ENCODE data around the gene RXRA.
A peak's percentile ranks its signal among the peaks of the same experiment; 100 is the strongest.

Gene RXRA

DNA sequence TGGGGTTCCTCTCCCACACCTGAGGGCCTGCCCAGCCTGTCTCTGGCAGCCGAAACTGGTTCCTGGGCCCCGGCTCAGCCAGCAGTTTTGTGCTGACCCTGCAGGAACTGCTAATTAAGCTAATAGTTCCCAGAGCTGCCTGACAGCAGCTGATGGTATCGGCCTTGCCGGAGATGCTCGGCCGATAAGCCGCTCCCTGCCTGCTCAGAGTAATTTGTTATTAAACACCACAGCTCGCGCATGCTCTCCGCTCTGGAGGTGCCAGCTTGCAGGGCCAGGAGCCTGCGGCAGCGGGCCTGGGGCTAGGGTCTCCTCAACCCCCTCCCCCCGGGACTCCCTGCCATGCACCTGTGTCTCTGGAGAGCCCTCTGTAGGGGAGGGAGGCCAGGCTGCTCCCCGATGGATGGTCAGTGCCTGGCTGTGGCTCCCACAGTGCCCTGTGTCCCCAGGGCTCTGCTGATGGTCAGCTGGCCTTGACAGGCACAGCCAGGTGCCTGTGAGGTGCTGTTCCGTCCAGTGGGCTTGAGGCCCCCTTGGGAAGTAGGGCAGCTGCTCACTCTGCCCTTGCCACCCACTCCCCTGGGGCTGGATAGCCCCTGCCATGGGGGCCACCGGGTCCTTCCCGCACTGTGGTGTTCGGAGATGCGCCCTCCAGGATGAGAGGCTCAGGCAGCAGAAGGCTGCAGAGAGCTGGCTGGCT lies 41.7 kb downstream of the RXRA start:
- TF ChIP-seq YY1 (IDR thresholded peaks at IDR 0.05; ENCODE audit: insufficient read depth, insufficient read length) (no peak), SUZ12 (IDR thresholded peaks at IDR 0.05; ENCODE audit: extremely low read depth, insufficient read depth, insufficient read length) (no peak), ZNF274 (IDR thresholded peaks at IDR 0.05; ENCODE audit: low read depth, low read length) (no peak)
- no peaks in the 10 kb centered on the region for H3K9me3 ChIP-seq (ENCODE audit: insufficient read depth, low read length)
- no peaks in the 10 kb centered on the region for H3K36me3 ChIP-seq (ENCODE audit: insufficient read depth, insufficient read length, low read length)
- DNase-seq (ENCODE audit: low read depth, low spot score), result no peak
- no peak overlapping the region for H3K4me3 ChIP-seq (ENCODE audit: insufficient read length, low read depth)
- no peak overlapping the region for H3K9ac ChIP-seq (ENCODE audit: insufficient read length, low read depth)
- peaks cover 31% of the 10 kb centered on the region for H3K4me1 ChIP-seq (ENCODE audit: insufficient read depth, insufficient read length)
- H3K27me3 ChIP-seq (ENCODE audit: insufficient read depth, insufficient read length), result no peaks in the 10 kb centered on the region

DNA sequence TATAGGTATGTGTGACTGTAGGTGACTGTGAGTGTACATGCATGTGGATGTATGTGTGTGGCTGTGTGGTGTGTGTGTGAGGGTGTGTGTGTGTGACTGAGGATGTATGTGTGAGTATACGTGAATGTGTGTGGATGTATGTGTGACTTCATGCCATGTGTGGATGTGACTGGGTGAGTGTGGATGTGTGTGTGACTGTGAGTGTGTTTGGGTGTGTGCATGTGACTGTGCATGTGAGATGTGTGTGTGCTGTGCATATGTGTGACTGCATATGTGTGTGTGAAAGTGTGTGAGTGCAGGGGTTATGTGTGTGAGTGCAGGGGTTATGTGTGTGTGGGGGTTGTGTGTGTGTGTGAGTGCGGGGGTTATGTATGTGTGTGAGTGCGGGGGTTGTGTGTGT lies 42.3 kb downstream of the RXRA start:
- H3K36me3 ChIP-seq (ENCODE audit: insufficient read depth, insufficient read length, low read length), result no peaks in the 10 kb centered on the region
- DNase-seq (ENCODE audit: low read depth, low spot score), result no peak
- H3K9ac ChIP-seq (ENCODE audit: insufficient read length, low read depth), result no peak overlapping the region
- no peak overlapping the region for H3K4me3 ChIP-seq (ENCODE audit: insufficient read length, low read depth)
- H3K27me3 ChIP-seq (ENCODE audit: insufficient read depth, insufficient read length), result no peaks in the 10 kb centered on the region
- no peaks in the 10 kb centered on the region for H3K9me3 ChIP-seq (ENCODE audit: insufficient read depth, low read length)
- H3K4me1 ChIP-seq (ENCODE audit: insufficient read depth, insufficient read length), result peaks cover 31% of the 10 kb centered on the region
- TF ChIP-seq SUZ12 (IDR thresholded peaks at IDR 0.05; ENCODE audit: extremely low read depth, insufficient read depth, insufficient read length), result no peak
- TF ChIP-seq ZNF274 (IDR thresholded peaks at IDR 0.05; ENCODE audit: low read depth, low read length), result no peak
- TF ChIP-seq YY1 (IDR thresholded peaks at IDR 0.05; ENCODE audit: insufficient read depth, insufficient read length), result no peak

DNA sequence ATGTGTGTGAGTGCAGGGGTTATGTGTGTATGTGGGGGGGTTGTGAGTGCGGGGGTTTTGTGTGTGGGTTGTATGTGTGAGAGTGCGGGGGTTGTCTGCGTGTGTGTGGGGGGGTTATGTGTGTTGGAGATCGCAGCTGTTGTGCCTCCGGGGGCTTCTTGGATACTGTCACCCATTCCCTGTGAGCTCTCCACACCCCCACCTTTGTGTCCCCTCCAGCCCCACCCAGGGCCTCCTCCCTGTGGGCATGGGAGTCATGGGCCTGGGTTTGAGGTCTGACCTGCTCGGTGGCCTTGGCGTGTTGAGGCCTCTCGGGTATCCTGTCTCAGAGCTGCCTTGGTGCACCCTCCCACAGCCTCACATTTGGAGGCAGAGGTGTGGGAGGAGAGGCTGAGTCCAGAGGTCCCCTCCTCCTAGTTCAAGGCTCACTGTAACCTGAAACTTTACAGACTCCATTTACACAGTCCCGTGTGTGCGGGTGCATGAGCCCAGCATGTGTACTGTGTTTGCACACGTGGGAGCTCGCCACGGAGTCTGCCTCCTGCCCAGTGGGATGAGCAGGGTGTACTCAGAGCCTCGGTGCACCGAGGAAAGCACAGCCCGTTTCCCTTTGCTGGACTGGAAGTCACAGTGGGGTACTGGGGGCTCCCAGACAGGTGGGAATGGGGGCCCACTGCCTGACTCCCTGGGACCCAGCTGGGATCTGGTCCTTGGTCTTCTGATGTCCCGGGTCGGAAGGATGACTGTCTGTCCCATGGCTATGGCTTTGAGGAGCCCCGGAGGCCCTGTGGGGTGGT lies 43.4 kb downstream of the RXRA start:
- Histone ChIP-seq H3K9ac (ENCODE audit: insufficient read length, low read depth) (peak overlapping the region; percentile 32), H3K36me3 (ENCODE audit: insufficient read depth, insufficient read length, low read length) (no peaks in the 10 kb centered on the region), H3K27me3 (ENCODE audit: insufficient read depth, insufficient read length) (no peaks in the 10 kb centered on the region), H3K4me1 (ENCODE audit: insufficient read depth, insufficient read length) (peaks cover 33% of the 10 kb centered on the region), H3K4me3 (ENCODE audit: insufficient read length, low read depth) (no peak overlapping the region), H3K9me3 (ENCODE audit: insufficient read depth, low read length) (no peaks in the 10 kb centered on the region)
- DNase-seq (ENCODE audit: low read depth, low spot score), result no peak
- TF ChIP-seq SUZ12 (IDR thresholded peaks at IDR 0.05; ENCODE audit: extremely low read depth, insufficient read depth, insufficient read length), result no peak
- no peak for TF ChIP-seq YY1 (IDR thresholded peaks at IDR 0.05; ENCODE audit: insufficient read depth, insufficient read length)
- no peak for TF ChIP-seq ZNF274 (IDR thresholded peaks at IDR 0.05; ENCODE audit: low read depth, low read length)

DNA sequence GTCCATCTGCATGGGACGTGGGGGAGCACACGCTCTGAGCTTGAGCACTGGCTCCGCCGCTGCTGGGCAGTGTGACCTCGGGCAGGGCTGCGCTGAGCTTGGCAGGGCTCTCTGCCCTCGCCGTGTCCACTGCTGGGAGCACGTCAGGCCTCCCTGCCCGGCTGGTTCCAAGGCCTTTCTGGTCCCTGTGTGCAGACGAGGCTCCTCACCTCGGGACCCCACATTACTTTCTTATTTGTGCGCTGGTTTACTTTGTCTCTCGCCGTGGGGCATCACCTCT lies 43.9 kb downstream of the RXRA start:
- H3K27me3 ChIP-seq (ENCODE audit: insufficient read depth, insufficient read length), result no peaks in the 10 kb centered on the region
- TF ChIP-seq ZNF274 (IDR thresholded peaks at IDR 0.05; ENCODE audit: low read depth, low read length) (no peak), SUZ12 (IDR thresholded peaks at IDR 0.05; ENCODE audit: extremely low read depth, insufficient read depth, insufficient read length) (no peak), YY1 (IDR thresholded peaks at IDR 0.05; ENCODE audit: insufficient read depth, insufficient read length) (no peak)
- H3K9ac ChIP-seq (ENCODE audit: insufficient read length, low read depth), result no peak overlapping the region
- no peak for DNase-seq (ENCODE audit: low read depth, low spot score)
- H3K4me1 ChIP-seq (ENCODE audit: insufficient read depth, insufficient read length), result peaks cover 34% of the 10 kb centered on the region
- H3K36me3 ChIP-seq (ENCODE audit: insufficient read depth, insufficient read length, low read length), result no peaks in the 10 kb centered on the region
- no peak overlapping the region for H3K4me3 ChIP-seq (ENCODE audit: insufficient read length, low read depth)
- H3K9me3 ChIP-seq (ENCODE audit: insufficient read depth, low read length), result no peaks in the 10 kb centered on the region

DNA sequence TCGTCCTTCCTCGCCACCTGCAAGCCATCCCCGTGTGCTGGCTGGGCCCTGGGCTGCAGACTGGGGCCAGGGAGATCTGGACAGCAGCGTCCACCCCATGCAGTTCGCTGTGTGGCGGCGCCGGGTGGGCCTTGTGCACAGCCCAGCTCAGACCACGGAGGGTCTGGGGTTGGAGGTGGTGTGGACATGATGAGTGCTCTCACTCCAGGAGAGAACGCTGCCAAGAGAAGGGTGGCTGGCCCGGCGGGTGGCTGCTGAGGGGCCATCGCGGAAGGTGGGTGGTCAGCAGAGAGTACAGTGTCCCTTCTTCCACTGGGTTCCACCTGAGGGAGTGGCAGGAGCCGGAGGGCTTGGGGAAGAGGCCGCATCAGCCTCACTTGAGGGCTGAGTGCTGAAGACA lies 44.4 kb downstream of the RXRA start:
- TF ChIP-seq YY1 (IDR thresholded peaks at IDR 0.05; ENCODE audit: insufficient read depth, insufficient read length), result no peak
- no peak for TF ChIP-seq ZNF274 (IDR thresholded peaks at IDR 0.05; ENCODE audit: low read depth, low read length)
- TF ChIP-seq SUZ12 (IDR thresholded peaks at IDR 0.05; ENCODE audit: extremely low read depth, insufficient read depth, insufficient read length), result no peak
- H3K4me3 ChIP-seq (ENCODE audit: insufficient read length, low read depth), result no peak overlapping the region
- no peaks in the 10 kb centered on the region for H3K36me3 ChIP-seq (ENCODE audit: insufficient read depth, insufficient read length, low read length)
- DNase-seq (ENCODE audit: low read depth, low spot score), result no peak
- no peaks in the 10 kb centered on the region for H3K27me3 ChIP-seq (ENCODE audit: insufficient read depth, insufficient read length)
- no peaks in the 10 kb centered on the region for H3K9me3 ChIP-seq (ENCODE audit: insufficient read depth, low read length)
- H3K9ac ChIP-seq (ENCODE audit: insufficient read length, low read depth), result no peak overlapping the region
- peaks cover 34% of the 10 kb centered on the region for H3K4me1 ChIP-seq (ENCODE audit: insufficient read depth, insufficient read length)

DNA sequence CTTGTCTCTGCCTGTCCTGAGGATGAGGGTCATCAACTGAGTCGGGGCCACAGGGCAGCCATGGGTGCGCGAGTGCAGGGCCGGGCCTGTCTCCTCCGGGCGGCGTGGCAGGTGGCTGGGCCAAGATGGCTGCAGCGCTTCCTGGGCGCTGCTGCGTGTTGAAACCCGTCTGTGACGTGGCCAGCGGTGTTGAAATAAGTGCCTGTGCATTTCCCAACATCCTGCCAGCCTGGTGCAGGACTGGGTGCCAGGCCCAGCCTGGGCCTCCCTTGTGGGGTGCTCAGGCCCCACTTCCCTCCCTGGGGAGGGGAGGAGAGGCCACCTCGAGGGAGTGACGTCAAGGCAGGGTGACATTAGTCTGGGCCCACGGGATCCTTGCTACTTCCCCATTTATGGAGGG lies 45.5 kb downstream of the RXRA start:
- no peaks in the 10 kb centered on the region for H3K36me3 ChIP-seq (ENCODE audit: insufficient read depth, insufficient read length, low read length)
- no peaks in the 10 kb centered on the region for H3K27me3 ChIP-seq (ENCODE audit: insufficient read depth, insufficient read length)
- H3K4me1 ChIP-seq (ENCODE audit: insufficient read depth, insufficient read length), result peaks cover 29% of the 10 kb centered on the region
- H3K4me3 ChIP-seq (ENCODE audit: insufficient read length, low read depth), result no peak overlapping the region
- TF ChIP-seq ZNF274 (IDR thresholded peaks at IDR 0.05; ENCODE audit: low read depth, low read length) (no peak), YY1 (IDR thresholded peaks at IDR 0.05; ENCODE audit: insufficient read depth, insufficient read length) (no peak), SUZ12 (IDR thresholded peaks at IDR 0.05; ENCODE audit: extremely low read depth, insufficient read depth, insufficient read length) (no peak)
- DNase-seq (ENCODE audit: low read depth, low spot score), result no peak
- no peaks in the 10 kb centered on the region for H3K9me3 ChIP-seq (ENCODE audit: insufficient read depth, low read length)
- no peak overlapping the region for H3K9ac ChIP-seq (ENCODE audit: insufficient read length, low read depth)

DNA sequence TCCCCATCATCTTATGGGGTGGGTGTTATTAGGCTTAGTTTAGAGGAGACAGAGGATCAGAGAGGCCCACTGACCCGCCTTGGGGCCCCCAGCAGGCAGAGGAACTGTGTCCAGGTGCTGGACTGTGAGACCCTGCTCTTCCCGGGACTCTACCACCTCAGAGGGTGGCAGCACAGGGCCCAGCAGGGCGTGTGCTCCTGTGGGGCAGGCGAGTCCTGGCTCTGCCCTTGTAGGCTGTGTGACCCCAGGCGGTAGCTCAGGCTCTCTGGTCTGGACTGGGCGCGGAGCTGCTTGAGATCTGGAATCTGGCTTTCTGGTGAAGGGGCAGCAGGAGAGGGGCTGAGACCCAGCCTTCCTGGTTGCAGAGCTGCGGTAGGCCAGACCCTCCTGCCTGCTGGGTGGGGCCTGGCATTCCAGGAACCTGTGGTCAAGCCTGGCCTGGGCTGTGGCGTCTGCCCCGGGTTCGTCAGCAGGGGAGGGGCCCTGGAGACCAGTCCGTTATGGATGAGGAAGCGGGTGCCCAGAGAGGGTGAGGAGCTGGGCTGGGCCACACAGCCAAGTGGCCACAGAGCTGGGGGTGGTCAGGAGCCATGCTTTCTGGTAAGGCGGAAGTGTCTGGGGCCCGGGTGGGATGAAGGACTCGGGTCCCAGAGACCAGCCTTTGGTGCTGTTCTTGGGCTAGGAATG lies 46.5 kb downstream of the RXRA start:
- Histone ChIP-seq H3K9me3 (ENCODE audit: insufficient read depth, low read length) (no peaks in the 10 kb centered on the region), H3K27me3 (ENCODE audit: insufficient read depth, insufficient read length) (no peaks in the 10 kb centered on the region), H3K36me3 (ENCODE audit: insufficient read depth, insufficient read length, low read length) (no peaks in the 10 kb centered on the region), H3K4me1 (ENCODE audit: insufficient read depth, insufficient read length) (peaks cover 25% of the 10 kb centered on the region), H3K9ac (ENCODE audit: insufficient read length, low read depth) (no peak overlapping the region), H3K4me3 (ENCODE audit: insufficient read length, low read depth) (no peak overlapping the region)
- TF ChIP-seq YY1 (IDR thresholded peaks at IDR 0.05; ENCODE audit: insufficient read depth, insufficient read length), result no peak
- TF ChIP-seq ZNF274 (IDR thresholded peaks at IDR 0.05; ENCODE audit: low read depth, low read length), result no peak
- no peak for TF ChIP-seq SUZ12 (IDR thresholded peaks at IDR 0.05; ENCODE audit: extremely low read depth, insufficient read depth, insufficient read length)
- no peak for DNase-seq (ENCODE audit: low read depth, low spot score)
